GM12878 (cell line): ENCODE measurements around the gene LCOR. TPM values are rescaled to one million over a fixed set of nuclear protein-coding genes. Genes with fewer than 3 reads are reported as not detected.

Source experiments
- ATAC-seq: fragments of 200-7000 bp; cut with Tn5 transposase; 3 replicates; pipeline ENCODE4 v1.9.1; 2020; ENCODE audit warnings: mild to moderate bottlenecking, moderate library complexity
- BruUV-seq: library from RNA; stranded (reverse); fragments of 400-500 nt; replicated peaks from 2 replicates; lab custom pipeline; 2021; lab: Mats Ljungman, UMichigan
- CTCF ChIA-PET: fragments of 300-600 bp; sonication (Branson Sonifier 250); formaldehyde crosslinking; extraction: SDS; loops from one replicate; lab custom pipeline; 2021; ENCODE audit warnings: inconsistent platforms; lab: Yijun Ruan, JAX
- POLR2A ChIA-PET: fragments of 350-600 bp; formaldehyde crosslinking; extraction: SDS; loops from one replicate; lab custom pipeline; 2021; ENCODE audit warnings: inconsistent platforms; lab: Charles Lee
- RAD21 ChIA-PET: fragments of 300-600 bp; sonication (Branson Sonifier 250); formaldehyde crosslinking; loops from one replicate; lab custom pipeline; 2023; ENCODE audit warnings: antibody characterized with exemption; ENCODE audit not compliant: unreplicated experiment; lab: Charles Lee
- SMC1A ChIA-PET: fragments of 300-600 bp; sonication (Branson Sonifier 250); formaldehyde crosslinking; loops from one replicate; lab custom pipeline; 2023; ENCODE audit not compliant: unreplicated experiment, uncharacterized antibody; lab: Charles Lee
- DNase-seq: peaks from one replicate; pipeline ENCODE4 v3.0.0-alpha.2; 2011; ENCODE audit warnings: low read depth, low spot score
- FAIRE-seq: peaks from 3 replicates; lab custom pipeline; 2011; peaks lifted over from hg19 to GRCh38; lab: Jason Lieb, UNC
- H2AFZ ChIP-seq: 2 replicates; pipeline ENCODE4 v1.6.0; 2011; ENCODE audit warnings: low read depth, low read length, control low read depth; ENCODE audit not compliant: control insufficient read depth
- H3K27ac ChIP-seq: 2 replicates; pipeline ENCODE4 v1.5.1; 2011; ENCODE audit warnings: control low read depth; ENCODE audit not compliant: control insufficient read depth, insufficient read depth
- H3K27me3 ChIP-seq, 2 experiments: replicated peaks in 1 of 2; 2 replicates each; pipeline versions ENCODE4 v1.6.0 to v1.6.1; 2011; ENCODE audit warnings: low read length in 1 of 2; ENCODE audit not compliant: control insufficient read depth in 2 of 2, insufficient read depth in 2 of 2
- H3K36me3 ChIP-seq, 2 experiments: 2 replicates each; pipeline ENCODE4 v1.5.1; 2011; ENCODE audit warnings: low read length in 1 of 2; ENCODE audit not compliant: control insufficient read depth in 2 of 2, insufficient read depth in 2 of 2
- H3K4me1 ChIP-seq: 2 replicates; pipeline ENCODE4 v1.6.1; 2011; ENCODE audit warnings: mild to moderate bottlenecking, low read length, moderate library complexity, mixed read lengths; ENCODE audit not compliant: control insufficient read depth, insufficient read depth
- H3K4me2 ChIP-seq: 2 replicates; pipeline ENCODE4 v1.6.0; 2011; ENCODE audit warnings: control low read depth; ENCODE audit not compliant: control insufficient read depth, insufficient read depth
- H3K4me3 ChIP-seq: fragments of 200-600 bp; sonication (generic); 2 replicates; pipeline ENCODE4 v1.5.1; 2016
- H3K79me2 ChIP-seq: 2 replicates; pipeline ENCODE4 v1.6.0; 2011; ENCODE audit warnings: low read length; ENCODE audit not compliant: control insufficient read depth, insufficient read depth
- H3K9ac ChIP-seq: 2 replicates; pipeline ENCODE4 v1.8.0; 2011; ENCODE audit warnings: low read length, control low read depth, mixed read lengths; ENCODE audit not compliant: control insufficient read depth, insufficient read depth
- H3K9me3 ChIP-seq: replicated peaks from 3 replicates; pipeline ENCODE4 v1.5.1; 2011; ENCODE audit warnings: mild to moderate bottlenecking, low read length; ENCODE audit not compliant: control insufficient read depth, insufficient read depth
- H4K20me1 ChIP-seq: 2 replicates; pipeline ENCODE4 v1.6.0; 2011; ENCODE audit not compliant: control insufficient read depth, insufficient read depth
- ATF3 ChIP-seq: IDR thresholded peaks from 2 replicates; pipeline ENCODE4 v1.6.1; 2011; ENCODE audit warnings: low read depth, mild to moderate bottlenecking, low read length, moderate library complexity, borderline replicate concordance; ENCODE audit errors: extremely low read depth
- FOXK2 ChIP-seq: fragments of 450-650 bp; IDR thresholded peaks from 2 replicates; pipeline ENCODE4 v1.6.1; 2017; ENCODE audit warnings: mild to moderate bottlenecking, moderate library complexity
- JUND ChIP-seq: IDR thresholded peaks from 2 replicates; pipeline ENCODE4 v1.6.1; 2012; ENCODE audit warnings: low read depth, mild to moderate bottlenecking, low read length, improper control_type of control experiment, moderate library complexity
- SREBF2 ChIP-seq: IDR thresholded peaks from 2 replicates; pipeline ENCODE4 v1.6.1; 2012; ENCODE audit warnings: mild to moderate bottlenecking, low read length
- TCF7 ChIP-seq: IDR thresholded peaks from 2 replicates; pipeline ENCODE4 v1.6.1; 2014; ENCODE audit warnings: antibody characterized with exemption, borderline replicate concordance
- ZNF592 ChIP-seq: fragments of 450-650 bp; IDR thresholded peaks from 2 replicates; pipeline ENCODE4 v1.6.1; 2017; ENCODE audit warnings: mild to moderate bottlenecking, moderate library complexity
- ZNF622 ChIP-seq: fragments of 450-650 bp; IDR thresholded peaks from 2 replicates; pipeline ENCODE4 v1.6.1; 2017; ENCODE audit warnings: mild to moderate bottlenecking, inconsistent platforms
- WGBS: methylation state at CpG from one replicate; pipeline ENCODE4 v1.1.6; 2016; ENCODE audit warnings: low lambda C conversion rate; ENCODE audit not compliant: insufficient replicate concordance, insufficient coverage; ENCODE audit errors: missing lambda C conversion rate; 5-methylcytosine and 5-hydroxymethylcytosine counted together
- in situ Hi-C: fragments of 300-500 bp; cut with MboI; formaldehyde crosslinking; loops from 9 replicates; pipeline ENCODE4 v1.14.3; 2018; ENCODE audit warnings: mixed read lengths
- intact Hi-C: fragments of 100-400 bp; cut with micrococcal nuclease; formaldehyde crosslinking; loops from one replicate; pipeline ENCODE4 v1.14.2; 2022; ENCODE audit not compliant: unreplicated experiment
- polyA plus RNA-seq, 11 experiments: library from polyadenylated mRNA; depleted of rRNA in 4 of 11; unstranded in 6 of 11; stranded (reverse) in 5 of 11; fragments of >200 nt; fragmentation: Nextera tagmentation in 4 of 11; fragmentation: Illumina TruSeq in 1 of 11; extraction: Ambion mirVana in 4 of 11; extraction: Trizol in 1 of 11; gene quantifications; 1 replicate in 1 of 11; 2 replicates in 10 of 11; pipeline versions ENCODE4 v1.2.1 to v1.2.3, GENCODE V29; 2011 to 2016; ENCODE audit warnings: inconsistent platforms in 2 of 11, missing spikeins in 2 of 11, low read depth in 1 of 11
- total RNA-seq, 4 experiments: library from RNA; depleted of rRNA in 3 of 4; stranded (reverse); fragments of >200 nt in 3 of 4; fragmentation: Illumina TruSeq in 1 of 4; extraction: Trizol in 1 of 4; gene quantifications; 2 replicates each; pipeline versions ENCODE4 v1.2.1 to v1.2.3, GENCODE V29; 2013 to 2021
- TF ChIP-seq, protein P1 (sequence below): fragments of 450-650 bp; IDR thresholded peaks from 2 replicates; pipeline ENCODE4 v1.6.1; 2017; ENCODE audit warnings: mild to moderate bottlenecking, low read depth, inconsistent platforms; ENCODE audit not compliant: poor library complexity, severe bottlenecking
- TF ChIP-seq, protein P2 (sequence below), 3 experiments: IDR thresholded peaks in 2 of 3; conservative IDR thresholded peaks in 1 of 3; 2 replicates each; pipeline ENCODE4 v1.5.1; 2011; ENCODE audit warnings: low read depth in 3 of 3, low read length in 3 of 3, mild to moderate bottlenecking in 3 of 3, control low read depth in 2 of 3, moderate library complexity in 2 of 3, inconsistent platforms in 1 of 3, mixed read lengths in 1 of 3; ENCODE audit not compliant: control insufficient read depth in 2 of 3, insufficient read depth in 1 of 3; ENCODE audit errors: extremely low read depth in 1 of 3

LCOR gene
- total and polyA plus RNA-seq, 10 of the 15 experiments (the other 5 are each of a cell fraction or from before 2014, with no cell fraction given), result 1.6 to 22.0 (median 13.2) TPM

GRCh38 chr10:96863922-96864543 lies 31.9 kb downstream of the LCOR start:
- Histone ChIP-seq H3K4me1 (peaks cover 38% of the 10 kb centered on the region), H3K4me2 (peak overlapping the region; percentile 21; the same call in 1 of the 2 replicates), H3K27me3 (no peaks in the 10 kb centered on the region), H3K9me3 (no peaks in the 10 kb centered on the region), H3K79me2 (peaks cover 78% of the 10 kb centered on the region), H3K9ac (no peak overlapping the region), H2AFZ (no peak overlapping the region), H3K27ac (peak overlapping the region; percentile 20), H4K20me1 (peaks cover 3% of the 10 kb centered on the region; the same call in 1 of the 2 replicates), H3K4me3 (no peak overlapping the region), H3K36me3 (peaks cover 4% of the 10 kb centered on the region in 2 experiments; a peak in 3 of 4 replicates)
- 48% methylated on average over 3 of the region's 3 CpGs for WGBS
- CTCF ChIA-PET, result interaction anchor here (0.6 to 1.6 kb wide), 9 partner anchors 9 to 173 kb away, joined by 3 to 4 read pairs (median 3); no protein-coding TSS in a partner anchor
- FAIRE-seq (no peak), DNase-seq (peak; percentile 40), ATAC-seq (peak; percentile 81)
- BruUV-seq, result TSS peak; percentile 7
- intact Hi-C loops, result loop anchor here (5.0 kb wide), 1 partner anchor 43 kb away; no protein-coding TSS in a partner anchor
- POLR2A ChIA-PET, result interaction anchor here (0.8 to 1.4 kb wide), 3 partner anchors 19 to 39 kb away, joined by 3 to 5 read pairs (median 3); no protein-coding TSS in a partner anchor
- in situ Hi-C loops, result no loop called here
- SMC1A ChIA-PET, result interaction anchor here (0.9 to 2.1 kb wide), 5 partner anchors 12 to 161 kb away, joined by 3 to 18 read pairs (median 4); no protein-coding TSS in a partner anchor
- RAD21 ChIA-PET, result interaction anchor here (0.8 to 2.9 kb wide), 4 partner anchors 27 to 161 kb away, joined by 3 to 11 read pairs (median 4); no protein-coding TSS in a partner anchor
- TF ChIP-seq, protein P1, sequence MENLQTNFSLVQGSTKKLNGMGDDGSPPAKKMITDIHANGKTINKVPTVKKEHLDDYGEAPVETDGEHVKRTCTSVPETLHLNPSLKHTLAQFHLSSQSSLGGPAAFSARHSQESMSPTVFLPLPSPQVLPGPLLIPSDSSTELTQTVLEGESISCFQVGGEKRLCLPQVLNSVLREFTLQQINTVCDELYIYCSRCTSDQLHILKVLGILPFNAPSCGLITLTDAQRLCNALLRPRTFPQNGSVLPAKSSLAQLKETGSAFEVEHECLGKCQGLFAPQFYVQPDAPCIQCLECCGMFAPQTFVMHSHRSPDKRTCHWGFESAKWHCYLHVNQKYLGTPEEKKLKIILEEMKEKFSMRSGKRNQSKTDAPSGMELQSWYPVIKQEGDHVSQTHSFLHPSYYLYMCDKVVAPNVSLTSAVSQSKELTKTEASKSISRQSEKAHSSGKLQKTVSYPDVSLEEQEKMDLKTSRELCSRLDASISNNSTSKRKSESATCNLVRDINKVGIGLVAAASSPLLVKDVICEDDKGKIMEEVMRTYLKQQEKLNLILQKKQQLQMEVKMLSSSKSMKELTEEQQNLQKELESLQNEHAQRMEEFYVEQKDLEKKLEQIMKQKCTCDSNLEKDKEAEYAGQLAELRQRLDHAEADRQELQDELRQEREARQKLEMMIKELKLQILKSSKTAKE, result peak; percentile 48
- no peak for TF ChIP-seq ZNF592
- no peak for TF ChIP-seq FOXK2
- no peak for TF ChIP-seq SREBF2
- TF ChIP-seq, protein P2, sequence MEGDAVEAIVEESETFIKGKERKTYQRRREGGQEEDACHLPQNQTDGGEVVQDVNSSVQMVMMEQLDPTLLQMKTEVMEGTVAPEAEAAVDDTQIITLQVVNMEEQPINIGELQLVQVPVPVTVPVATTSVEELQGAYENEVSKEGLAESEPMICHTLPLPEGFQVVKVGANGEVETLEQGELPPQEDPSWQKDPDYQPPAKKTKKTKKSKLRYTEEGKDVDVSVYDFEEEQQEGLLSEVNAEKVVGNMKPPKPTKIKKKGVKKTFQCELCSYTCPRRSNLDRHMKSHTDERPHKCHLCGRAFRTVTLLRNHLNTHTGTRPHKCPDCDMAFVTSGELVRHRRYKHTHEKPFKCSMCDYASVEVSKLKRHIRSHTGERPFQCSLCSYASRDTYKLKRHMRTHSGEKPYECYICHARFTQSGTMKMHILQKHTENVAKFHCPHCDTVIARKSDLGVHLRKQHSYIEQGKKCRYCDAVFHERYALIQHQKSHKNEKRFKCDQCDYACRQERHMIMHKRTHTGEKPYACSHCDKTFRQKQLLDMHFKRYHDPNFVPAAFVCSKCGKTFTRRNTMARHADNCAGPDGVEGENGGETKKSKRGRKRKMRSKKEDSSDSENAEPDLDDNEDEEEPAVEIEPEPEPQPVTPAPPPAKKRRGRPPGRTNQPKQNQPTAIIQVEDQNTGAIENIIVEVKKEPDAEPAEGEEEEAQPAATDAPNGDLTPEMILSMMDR (IDR thresholded peaks at IDR 0.05 in 2 of 3, conservative IDR thresholded peaks at IDR 0.05 in 1 of 3; ENCODE audit: control insufficient read depth in 2 of 3, extremely low read depth in 1 of 3, insufficient read depth in 1 of 3, low read depth in 3 of 3, low read length in 3 of 3), result no peak
- no peak for TF ChIP-seq ATF3
- TF ChIP-seq JUND, result 0 out of 2 replicates have a peak, but pooled peaks have one; percentile 35
- no peak for TF ChIP-seq TCF7
- no peak for TF ChIP-seq ZNF622
